Activated T-helper 1 cell treated with anti-CD3 and anti-CD28 coated beads, Interleukin-12 subunit alpha, Interleukin-12 subunit beta, Interleukin-2, Interleukin-4 antibody, amounts not matched to agents 30 ng/mL and 10 ng/mL and 1 ng/mL, durations not matched to agents 14 hours and 24 hours and 36 hours (primary cell): ENCODE data around the gene BDKRB2. TPM values are rescaled to one million over a fixed set of nuclear protein-coding genes. Genes with fewer than 3 reads are reported as not detected.

Source experiments
- DNase-seq: peaks from one replicate; pipeline ENCODE4 v3.0.0; 2021; ENCODE audit warnings: low spot score
- H3K27ac Mint-ChIP-seq: one replicate; pipeline ENCODE4 v1.8.0; 2021; ENCODE audit warnings: mild to moderate bottlenecking, mixed read lengths
- H3K27me3 Mint-ChIP-seq: one replicate; pipeline ENCODE4 v1.8.0; 2022; ENCODE audit warnings: mild to moderate bottlenecking, moderate library complexity, mixed read lengths; ENCODE audit not compliant: insufficient read depth
- H3K36me3 Mint-ChIP-seq: one replicate; pipeline ENCODE4 v1.8.0; 2021; ENCODE audit warnings: low read depth, mixed read lengths
- H3K4me1 Mint-ChIP-seq: one replicate; pipeline ENCODE4 v1.8.0; 2021; ENCODE audit warnings: low read depth, mixed read lengths
- H3K4me3 Mint-ChIP-seq: one replicate; pipeline ENCODE4 v1.8.0; 2021; ENCODE audit warnings: mild to moderate bottlenecking, moderate library complexity, mixed read lengths
- H3K9me3 Mint-ChIP-seq: one replicate; pipeline ENCODE4 v1.8.0; 2021; ENCODE audit warnings: mixed read lengths
- intact Hi-C: fragments of 100-400 bp; cut with micrococcal nuclease; formaldehyde crosslinking; loops from one replicate; pipeline ENCODE4 v1.15.1; 2024
- total RNA-seq: library from RNA; stranded (reverse); gene quantifications from 2 replicates; pipeline ENCODE4 v1.2.3, GENCODE V29; 2022

Gene BDKRB2
- total RNA-seq, 1 donor from 2014 or later, result not detected

- no peak overlapping the region for H3K4me3 Mint-ChIP-seq
- no peaks in the 10 kb centered on the region for H3K36me3 Mint-ChIP-seq
- intact Hi-C loops, result no loop called here
- H3K27me3 Mint-ChIP-seq, result peaks cover 2% of the 10 kb centered on the region
- H3K4me1 Mint-ChIP-seq, result no peaks in the 10 kb centered on the region
- H3K9me3 Mint-ChIP-seq, result no peaks in the 10 kb centered on the region
- no peak for DNase-seq
- H3K27ac Mint-ChIP-seq, result no peak overlapping the region
Measured at GRCh38 chr14:96245710-96246538, 41.3 kb downstream of the BDKRB2 start.

- no peaks in the 10 kb centered on the region for H3K4me1 Mint-ChIP-seq
- no peak for DNase-seq
- no peaks in the 10 kb centered on the region for H3K36me3 Mint-ChIP-seq
- intact Hi-C loops, result no loop called here
- H3K27me3 Mint-ChIP-seq, result peaks cover 2% of the 10 kb centered on the region
- H3K27ac Mint-ChIP-seq, result no peak overlapping the region
- H3K4me3 Mint-ChIP-seq, result no peak overlapping the region
- no peaks in the 10 kb centered on the region for H3K9me3 Mint-ChIP-seq
Measured at GRCh38 chr14:96246539-96246847, 41.9 kb downstream of the BDKRB2 start.

GRCh38 chr14:96247031-96247430 lies 42.4 kb downstream of the BDKRB2 start:
- H3K27ac Mint-ChIP-seq, result no peak overlapping the region
- no peak overlapping the region for H3K4me3 Mint-ChIP-seq
- no peaks in the 10 kb centered on the region for H3K36me3 Mint-ChIP-seq
- intact Hi-C loops, result no loop called here
- no peaks in the 10 kb centered on the region for H3K4me1 Mint-ChIP-seq
- DNase-seq, result no peak
- peaks cover 2% of the 10 kb centered on the region for H3K27me3 Mint-ChIP-seq
- no peaks in the 10 kb centered on the region for H3K9me3 Mint-ChIP-seq

GRCh38 chr14:96249029-96249428 lies 44.4 kb downstream of the BDKRB2 start:
- no peaks in the 10 kb centered on the region for H3K9me3 Mint-ChIP-seq
- no peak overlapping the region for H3K27ac Mint-ChIP-seq
- no peak overlapping the region for H3K4me3 Mint-ChIP-seq
- no peaks in the 10 kb centered on the region for H3K36me3 Mint-ChIP-seq
- intact Hi-C loops, result no loop called here
- DNase-seq, result no peak
- peaks cover 2% of the 10 kb centered on the region for H3K27me3 Mint-ChIP-seq
- H3K4me1 Mint-ChIP-seq, result no peaks in the 10 kb centered on the region

- Mint-ChIP-seq H3K4me3 (no peak overlapping the region), H3K9me3 (no peaks in the 10 kb centered on the region), H3K36me3 (no peaks in the 10 kb centered on the region), H3K27ac (no peak overlapping the region), H3K4me1 (no peaks in the 10 kb centered on the region), H3K27me3 (no peaks in the 10 kb centered on the region)
- intact Hi-C loops, result no loop called here
- no peak for DNase-seq
Measured at GRCh38 chr14:96250485-96250884, 45.8 kb downstream of the BDKRB2 start.

GRCh38 chr14:96251656-96252155 lies 47.1 kb downstream of the BDKRB2 start:
- intact Hi-C loops, result no loop called here
- Mint-ChIP-seq H3K27ac (no peak overlapping the region), H3K9me3 (no peaks in the 10 kb centered on the region), H3K36me3 (no peaks in the 10 kb centered on the region), H3K4me3 (no peak overlapping the region), H3K4me1 (no peaks in the 10 kb centered on the region), H3K27me3 (peaks cover 2% of the 10 kb centered on the region)
- DNase-seq, result no peak

GRCh38 chr14:96252323-96252998 lies 47.8 kb downstream of the BDKRB2 start:
- no peak overlapping the region for H3K27ac Mint-ChIP-seq
- peaks cover 6% of the 10 kb centered on the region for H3K27me3 Mint-ChIP-seq
- no peaks in the 10 kb centered on the region for H3K4me1 Mint-ChIP-seq
- H3K4me3 Mint-ChIP-seq, result no peak overlapping the region
- no peaks in the 10 kb centered on the region for H3K9me3 Mint-ChIP-seq
- intact Hi-C loops, result no loop called here
- no peaks in the 10 kb centered on the region for H3K36me3 Mint-ChIP-seq
- DNase-seq, result no peak

GRCh38 chr14:96252999-96253539 lies 48.4 kb downstream of the BDKRB2 start:
- DNase-seq, result no peak
- H3K27me3 Mint-ChIP-seq, result peaks cover 8% of the 10 kb centered on the region
- H3K36me3 Mint-ChIP-seq, result no peaks in the 10 kb centered on the region
- no peak overlapping the region for H3K27ac Mint-ChIP-seq
- intact Hi-C loops, result no loop called here
- H3K9me3 Mint-ChIP-seq, result no peaks in the 10 kb centered on the region
- no peaks in the 10 kb centered on the region for H3K4me1 Mint-ChIP-seq
- H3K4me3 Mint-ChIP-seq, result no peak overlapping the region

- no peaks in the 10 kb centered on the region for H3K36me3 Mint-ChIP-seq
- H3K9me3 Mint-ChIP-seq, result no peaks in the 10 kb centered on the region
- peaks cover 10% of the 10 kb centered on the region for H3K27me3 Mint-ChIP-seq
- intact Hi-C loops, result no loop called here
- DNase-seq, result no peak
- no peaks in the 10 kb centered on the region for H3K4me1 Mint-ChIP-seq
- H3K4me3 Mint-ChIP-seq, result no peak overlapping the region
- no peak overlapping the region for H3K27ac Mint-ChIP-seq
Measured at GRCh38 chr14:96254687-96255086, 50.0 kb downstream of the BDKRB2 start.

GRCh38 chr14:96255501-96256366 lies 51.1 kb downstream of the BDKRB2 start, which contains the start of gene BDKRB1:
BDKRB1 (plus strand) TSS chr14:96256210; CDS start chr14:96263683, 7,473 bp downstream.
- no peak within 1 kb of the TSS for H3K4me3 Mint-ChIP-seq
- no peak for DNase-seq
- intact Hi-C loops, result no loop called here
- H3K4me1 Mint-ChIP-seq, result no peaks in the 10 kb centered on the region
- H3K27me3 Mint-ChIP-seq, result peaks cover 13% of the 10 kb centered on the region
- H3K9me3 Mint-ChIP-seq, result no peaks in the 10 kb centered on the region
- no peak within 1 kb of the TSS for H3K27ac Mint-ChIP-seq
- H3K36me3 Mint-ChIP-seq, result no peaks in the 10 kb centered on the region

- H3K36me3 Mint-ChIP-seq, result no peaks in the 10 kb centered on the region
- no peaks in the 10 kb centered on the region for H3K4me1 Mint-ChIP-seq
- H3K27ac Mint-ChIP-seq, result no peak overlapping the region
- intact Hi-C loops, result no loop called here
- no peaks in the 10 kb centered on the region for H3K9me3 Mint-ChIP-seq
- peaks cover 16% of the 10 kb centered on the region for H3K27me3 Mint-ChIP-seq
- H3K4me3 Mint-ChIP-seq, result no peak overlapping the region
- DNase-seq, result no peak
Measured at GRCh38 chr14:96256407-96256806, 51.8 kb downstream of the BDKRB2 start.

- Mint-ChIP-seq H3K4me3 (no peak overlapping the region), H3K27ac (no peak overlapping the region), H3K9me3 (no peaks in the 10 kb centered on the region), H3K4me1 (no peaks in the 10 kb centered on the region), H3K36me3 (no peaks in the 10 kb centered on the region), H3K27me3 (peaks cover 18% of the 10 kb centered on the region)
- no peak for DNase-seq
- intact Hi-C loops, result no loop called here
Measured at GRCh38 chr14:96257056-96257455, 52.4 kb downstream of the BDKRB2 start.
